Posterior vena cava (tissue), 2 donors: ENCODE data around the gene KDM4F. TPM values are rescaled to one million over a fixed set of nuclear protein-coding genes. Genes with fewer than 3 reads are reported as not detected.

Experiments
- DNase-seq: peaks from one replicate; pipeline ENCODE4 v3.0.0-alpha.2; 2020; ENCODE audit warnings: low spot score
- intact Hi-C, 2 donors: fragments of 100-400 bp; cut with DNase I; formaldehyde crosslinking; loops; one replicate each; pipeline versions ENCODE4 v1.14.1 to v1.14.2; 2022 to 2023
- total RNA-seq, 2 donors: library from RNA; stranded (reverse); fragmentation: NEBNext Ultra II Directional; extraction: Animal tissue kit (Norgen Biotek cat#: 25700); gene quantifications; one replicate each; pipeline ENCODE4 v1.2.1, GENCODE V29; 2021
- donor health status: DM: yes; HTN: yes; CAD: no.
- donor health status: DM: yes; HTN: yes; CAD: no.

Gene KDM4F
- total RNA-seq, 2 donors from 2014 or later = not detected

DNA sequence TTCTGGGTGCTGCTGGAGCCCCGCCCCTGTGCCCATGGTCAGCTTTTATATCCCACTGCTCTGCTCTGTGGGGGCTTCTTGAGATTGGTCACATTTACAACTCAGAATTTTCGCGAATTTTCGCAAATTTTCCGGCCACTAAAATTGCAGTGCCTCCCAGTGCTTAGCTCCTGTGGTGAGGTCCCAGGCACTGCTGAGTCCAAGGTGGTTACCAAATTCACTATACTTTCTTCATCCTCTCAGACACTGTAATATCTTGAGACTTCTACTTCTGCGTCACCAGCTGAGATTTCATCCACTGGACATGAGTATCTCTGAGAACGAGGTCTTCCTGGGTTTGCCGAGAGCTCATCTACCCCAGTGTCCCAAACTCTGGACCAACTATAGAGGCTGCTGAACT, 8.7 kb downstream of the KDM4F start:
- intact Hi-C loops = no loop called here
- DNase-seq = no peak

DNA sequence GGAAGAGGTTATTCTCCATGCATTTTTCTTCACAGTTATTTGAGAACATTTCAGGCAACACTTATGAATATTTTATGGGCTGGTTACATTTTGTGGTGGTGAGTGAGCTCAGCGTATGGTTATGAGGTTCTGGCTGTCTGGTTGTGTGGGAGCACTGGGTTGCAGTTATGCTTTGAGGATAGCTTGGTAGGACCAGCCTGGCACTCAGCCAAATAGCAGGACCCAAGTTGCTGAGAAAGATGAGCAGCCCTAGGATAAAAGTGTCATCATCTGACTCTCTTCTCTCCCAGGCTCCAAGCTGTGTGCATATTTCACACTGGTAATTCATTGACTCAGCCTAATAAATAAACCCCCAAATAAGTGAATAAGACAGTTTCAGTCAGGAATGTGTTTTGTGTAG, 9.4 kb downstream of the KDM4F start:
- no peak for DNase-seq
- intact Hi-C loops = no loop called here

DNA sequence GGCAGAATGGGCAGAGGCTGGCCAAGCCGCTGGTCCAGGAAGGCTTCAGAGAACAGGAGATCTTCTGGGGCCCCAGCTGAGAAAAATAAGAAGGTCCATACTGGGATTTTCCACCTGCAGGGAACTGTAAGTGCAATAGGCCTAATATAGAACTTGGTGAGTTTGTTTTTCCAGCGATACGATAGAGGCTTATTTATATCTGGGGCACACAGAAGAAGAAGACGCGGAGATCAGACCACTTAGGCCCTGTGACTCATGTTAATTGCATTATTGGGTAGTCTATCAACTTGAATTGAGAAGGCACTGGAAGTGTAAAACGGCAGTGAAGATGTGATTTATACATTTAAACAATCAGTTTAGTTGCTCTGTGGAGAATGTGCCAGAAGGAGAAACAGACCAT, 9.8 kb downstream of the KDM4F start:
- no peak for DNase-seq
- intact Hi-C loops = no loop called here

DNA sequence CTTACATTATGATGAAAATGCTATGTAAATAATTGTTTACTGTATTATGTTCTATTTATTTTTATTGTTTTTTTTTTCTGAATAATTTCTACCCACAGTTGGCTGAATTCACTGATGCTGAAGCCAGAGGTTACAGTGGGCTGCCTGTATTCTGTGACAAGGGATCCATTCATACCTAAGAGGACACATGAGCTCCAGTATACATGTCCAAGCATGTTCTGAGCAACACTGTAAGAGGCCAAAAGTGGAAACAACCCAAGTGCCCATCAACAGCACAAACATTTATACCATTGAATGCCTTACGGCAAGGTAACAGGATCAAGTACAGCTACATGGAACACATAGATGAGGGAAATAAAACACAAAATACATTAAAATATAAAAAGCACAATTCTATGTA, 16.1 kb downstream of the KDM4F start:
- intact Hi-C loops = no loop called here

DNA sequence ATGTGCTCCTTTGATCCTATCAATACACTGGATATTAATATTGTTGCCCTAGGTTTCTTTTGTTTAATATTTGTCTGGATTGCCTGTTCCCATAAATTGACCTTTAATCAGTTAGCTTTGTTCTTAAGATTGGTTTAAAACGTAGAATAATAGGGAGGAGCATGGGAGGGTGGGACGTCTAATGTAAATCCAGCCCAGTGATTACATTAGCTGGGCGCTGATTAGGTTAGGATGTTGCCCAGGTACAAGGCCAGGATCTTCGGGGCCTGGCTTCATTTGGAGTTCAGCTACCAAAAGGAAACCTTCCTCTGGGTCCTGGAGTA, 17.5 kb downstream of the KDM4F start, which contains the start of gene SRSF8:
Gene SRSF8, plus strand, starts transcription at position 204 of the 323 bp plus-strand sequence. CDS start 308 bp downstream, outside the sequence.
- intact Hi-C loops = no loop called here
- no peak for DNase-seq

More for the DNA sequence above, 16.1 kb downstream of the KDM4F start:
- DNase-seq = no peak

DNA sequence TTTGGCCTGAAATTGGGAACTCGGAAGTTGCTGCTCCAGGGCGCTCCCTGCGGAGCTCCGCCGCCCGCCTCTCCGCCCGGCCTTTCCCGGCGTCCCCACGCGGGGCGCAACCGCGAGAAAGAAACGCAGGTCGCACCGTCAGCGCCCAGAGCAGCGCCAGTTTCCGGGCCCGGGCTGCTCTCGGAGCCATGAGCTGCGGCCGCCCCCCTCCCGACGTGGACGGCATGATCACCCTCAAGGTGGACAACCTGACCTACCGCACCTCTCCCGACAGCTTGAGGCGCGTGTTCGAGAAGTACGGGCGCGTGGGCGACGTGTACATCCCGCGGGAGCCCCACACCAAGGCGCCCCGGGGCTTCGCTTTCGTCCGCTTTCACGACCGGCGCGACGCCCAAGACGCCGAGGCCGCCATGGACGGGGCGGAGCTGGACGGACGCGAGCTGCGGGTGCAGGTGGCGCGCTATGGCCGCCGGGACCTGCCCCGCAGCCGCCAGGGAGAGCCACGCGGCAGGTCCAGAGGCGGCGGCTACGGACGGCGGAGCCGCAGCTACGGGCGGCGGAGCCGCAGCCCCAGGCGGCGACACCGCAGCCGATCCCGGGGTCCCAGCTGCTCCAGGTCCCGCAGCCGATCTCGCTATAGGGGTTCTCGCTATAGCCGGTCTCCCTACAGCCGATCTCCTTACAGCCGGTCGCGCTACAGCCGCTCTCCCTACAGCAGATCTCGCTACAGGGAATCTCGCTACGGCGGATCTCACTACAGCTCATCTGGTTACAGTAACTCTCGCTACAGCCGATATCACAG, 18.0 kb downstream of the KDM4F start:
- peak; percentile 96 for DNase-seq
- intact Hi-C loops = no loop called here

DNA sequence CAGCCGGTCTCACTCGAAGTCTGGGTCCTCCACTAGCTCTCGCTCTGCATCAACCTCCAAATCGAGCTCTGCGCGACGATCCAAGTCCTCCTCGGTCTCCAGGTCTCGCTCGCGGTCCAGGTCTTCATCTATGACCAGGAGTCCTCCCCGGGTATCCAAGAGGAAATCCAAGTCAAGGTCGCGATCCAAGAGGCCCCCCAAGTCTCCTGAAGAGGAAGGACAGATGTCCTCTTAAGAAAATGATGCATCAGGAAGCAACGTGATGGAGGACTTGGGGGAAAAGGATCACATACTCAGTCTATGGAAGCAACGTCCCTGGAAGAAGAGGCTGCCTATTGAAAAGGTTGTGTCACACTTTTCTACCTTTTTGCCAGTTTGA, 18.6 kb downstream of the KDM4F start:
- intact Hi-C loops = no loop called here
- peak; percentile 82 for DNase-seq

DNA sequence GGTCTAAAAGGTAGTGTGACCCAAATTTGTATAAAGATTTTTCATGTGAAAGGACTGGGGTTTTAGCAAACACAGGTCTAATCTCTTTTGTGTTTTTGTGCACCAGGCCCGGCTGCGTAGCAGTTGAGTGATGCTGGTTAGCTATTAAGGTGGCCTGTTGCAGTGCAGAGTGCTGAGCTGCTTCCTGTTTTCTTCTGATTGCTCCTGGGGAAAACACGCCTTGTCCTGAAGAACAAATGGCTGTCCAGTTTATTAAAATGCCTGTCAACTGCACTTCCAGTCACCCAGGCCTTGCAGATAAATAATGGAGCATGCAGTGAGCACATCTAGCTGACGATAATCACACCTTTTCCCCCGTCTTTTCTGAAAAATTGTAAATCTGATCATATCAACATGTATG, 19.3 kb downstream of the KDM4F start:
- peak; percentile 88 for DNase-seq
- intact Hi-C loops = no loop called here

DNA sequence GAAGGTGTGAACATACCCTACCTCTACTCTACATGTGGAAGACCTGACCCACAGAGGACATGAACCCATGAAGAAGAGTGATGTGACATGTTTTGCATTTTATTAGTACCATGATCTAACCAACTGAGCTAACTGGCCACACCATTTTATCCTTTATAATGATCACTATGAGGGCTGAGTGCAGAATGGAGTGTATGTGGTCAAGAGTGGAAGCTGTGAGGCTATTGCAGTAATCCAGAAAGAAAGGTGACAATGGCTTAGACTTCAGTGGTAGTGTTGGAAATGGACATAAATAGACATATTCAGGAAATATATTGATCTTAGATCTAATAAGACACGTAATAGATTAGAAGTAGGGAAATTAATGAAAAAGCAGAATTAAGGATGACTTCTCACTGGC, 21.2 kb downstream of the KDM4F start:
- intact Hi-C loops = loop anchor here in 1 of 2 donors (5.0 to 10.0 kb wide), 2 partner anchors 77 to 684 kb away; no protein-coding TSS in a partner anchor
- DNase-seq = no peak

DNA sequence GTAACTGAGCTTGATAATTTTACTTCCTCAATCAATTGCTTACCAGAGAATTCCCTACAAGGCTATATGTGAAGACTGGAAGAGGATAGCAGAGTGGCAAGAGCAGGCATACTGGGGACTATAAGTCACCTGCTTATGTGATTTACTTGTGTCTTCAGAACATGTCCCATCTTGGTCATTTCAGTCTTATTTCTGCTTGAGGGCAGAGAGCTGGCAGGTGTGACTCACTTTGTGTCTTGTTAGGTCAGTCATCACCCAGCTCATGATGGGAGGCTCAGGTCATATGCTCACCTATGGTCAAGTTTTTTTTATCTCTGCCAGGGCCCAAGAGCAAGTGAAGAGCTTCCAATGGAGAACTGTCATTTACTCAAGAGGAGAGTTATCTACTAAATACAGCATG, 23.7 kb downstream of the KDM4F start:
- intact Hi-C loops = loop anchor here in 1 of 2 donors (5.0 to 10.0 kb wide), 2 partner anchors 74 to 682 kb away; no protein-coding TSS in a partner anchor
- DNase-seq = no peak

DNA sequence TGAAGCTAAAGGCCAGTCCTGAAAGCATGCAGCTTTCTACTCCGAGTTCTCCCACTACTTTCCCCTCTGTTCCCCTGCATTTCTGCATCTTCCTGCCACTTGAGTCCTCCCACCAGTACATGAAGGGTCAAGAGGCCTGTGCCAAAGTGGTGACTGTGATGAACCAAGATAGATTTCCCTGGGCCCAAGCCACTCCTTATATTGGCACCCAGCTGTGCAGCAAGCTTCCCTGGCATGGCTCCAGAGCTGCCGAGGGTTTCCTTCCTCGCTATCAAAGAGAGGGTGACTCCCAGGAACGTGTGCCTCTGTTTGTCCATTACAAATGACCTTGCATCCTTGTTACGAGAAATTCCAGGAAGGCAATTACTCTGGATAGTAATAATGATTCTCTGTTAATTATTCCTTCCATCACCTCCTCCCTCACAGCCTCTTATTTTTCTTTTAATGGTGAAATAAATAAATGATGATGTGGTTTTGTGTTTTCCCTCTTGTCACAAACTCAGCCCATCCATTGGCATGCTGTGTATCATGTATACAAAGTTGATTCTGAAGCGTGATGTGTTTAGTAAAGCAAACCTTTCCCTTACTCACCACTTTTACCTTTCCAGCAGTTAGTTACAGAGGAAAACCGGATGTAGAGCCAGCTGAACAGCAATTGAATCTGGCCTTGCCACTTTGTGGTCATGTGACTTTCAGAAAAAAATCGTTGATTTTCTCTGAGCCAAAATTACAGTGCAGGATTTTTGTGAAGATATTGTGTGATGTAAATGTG, 25.8 kb downstream of the KDM4F start:
- intact Hi-C loops = loop anchor here in 1 of 2 donors (5.0 to 10.0 kb wide), 2 partner anchors 72 to 680 kb away; no protein-coding TSS in a partner anchor
- no peak for DNase-seq

DNA sequence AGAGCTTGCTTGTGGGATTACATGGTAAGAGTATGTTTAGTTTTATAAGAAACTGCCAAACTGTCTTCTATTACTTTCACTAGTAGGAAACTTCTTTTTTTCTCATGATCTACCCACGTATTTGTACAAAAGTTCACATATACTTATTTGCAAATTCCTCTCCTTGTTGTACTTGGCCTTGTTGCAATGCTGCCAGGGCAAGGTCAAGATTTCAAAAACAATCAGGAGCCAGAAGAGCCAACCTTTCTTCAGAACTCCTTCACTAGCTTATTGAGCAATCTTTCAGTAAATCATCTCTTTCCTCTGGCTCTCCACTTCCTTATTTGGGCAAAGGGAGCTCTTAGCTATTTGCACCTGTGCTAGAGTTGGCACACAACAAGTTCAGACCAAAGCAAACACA, 27.2 kb downstream of the KDM4F start:
- intact Hi-C loops = loop anchor here in 1 of 2 donors (10.0 kb wide), 1 partner anchor 678 kb away; no protein-coding TSS in a partner anchor
- DNase-seq = no peak

DNA sequence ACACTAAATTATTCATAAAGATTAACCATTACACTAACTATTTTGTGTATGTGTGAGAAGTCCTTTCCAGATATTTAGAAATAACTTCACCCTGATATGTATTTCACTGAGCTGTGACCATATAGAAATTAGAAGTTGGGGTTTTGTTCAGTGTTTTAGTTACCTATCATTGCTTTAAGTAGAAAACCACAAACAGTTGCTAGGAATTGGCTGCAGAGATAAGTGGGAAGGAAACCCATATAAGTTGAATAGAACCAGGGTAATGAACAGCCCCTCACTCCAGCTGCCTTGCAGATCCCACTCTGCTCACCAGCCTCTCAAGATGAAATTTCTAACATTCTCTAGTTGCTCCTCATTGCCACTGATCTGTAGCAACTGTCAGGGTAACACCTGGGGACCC, 27.8 kb downstream of the KDM4F start:
- no peak for DNase-seq
- intact Hi-C loops = loop anchor here in 1 of 2 donors (10.0 kb wide), 1 partner anchor 678 kb away; no protein-coding TSS in a partner anchor

DNA sequence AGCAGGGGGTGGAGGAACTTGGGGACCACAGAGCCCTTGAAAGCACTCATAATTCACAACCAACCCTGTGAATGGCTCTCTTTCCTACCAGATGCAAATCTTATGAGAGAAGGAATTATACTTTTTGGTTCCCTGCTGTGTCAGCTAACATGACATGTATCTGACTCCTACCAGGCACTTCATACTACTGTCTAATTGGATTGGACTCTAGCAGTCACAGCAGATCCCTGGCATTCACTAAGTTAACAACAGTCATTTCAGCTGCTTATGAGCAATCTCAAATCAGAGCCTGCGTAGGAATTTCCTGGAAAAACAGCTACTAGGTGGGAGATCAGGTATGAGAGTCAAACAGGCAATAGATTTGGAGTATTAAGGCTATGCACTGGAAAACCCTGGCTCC, 29.3 kb downstream of the KDM4F start:
- no peak for DNase-seq
- intact Hi-C loops = loop anchor here in 1 of 2 donors (10.0 kb wide), 1 partner anchor 676 kb away; no protein-coding TSS in a partner anchor

DNA sequence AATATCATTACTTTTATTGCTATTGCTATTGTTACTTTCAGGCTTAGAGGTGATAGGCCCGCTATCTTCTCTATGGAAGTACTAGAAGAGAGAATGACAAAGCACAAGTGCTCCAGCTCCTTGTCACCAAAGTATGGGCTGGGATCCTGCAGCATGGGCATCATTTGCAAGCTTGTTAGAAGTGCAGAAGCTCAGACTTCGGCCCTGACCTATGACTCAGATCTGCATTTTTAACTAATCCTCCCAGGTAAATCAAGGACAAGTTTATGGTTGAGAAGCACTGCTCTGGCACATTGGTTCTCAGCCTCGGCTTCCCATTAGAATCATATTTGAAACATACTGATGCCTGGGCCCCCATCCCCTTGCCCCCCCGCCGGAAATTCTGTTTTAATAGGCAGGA, 31.8 kb downstream of the KDM4F start:
- intact Hi-C loops = loop anchor here in 1 of 2 donors (10.0 kb wide), 1 partner anchor 624 kb away; no protein-coding TSS in a partner anchor
- DNase-seq = no peak

DNA sequence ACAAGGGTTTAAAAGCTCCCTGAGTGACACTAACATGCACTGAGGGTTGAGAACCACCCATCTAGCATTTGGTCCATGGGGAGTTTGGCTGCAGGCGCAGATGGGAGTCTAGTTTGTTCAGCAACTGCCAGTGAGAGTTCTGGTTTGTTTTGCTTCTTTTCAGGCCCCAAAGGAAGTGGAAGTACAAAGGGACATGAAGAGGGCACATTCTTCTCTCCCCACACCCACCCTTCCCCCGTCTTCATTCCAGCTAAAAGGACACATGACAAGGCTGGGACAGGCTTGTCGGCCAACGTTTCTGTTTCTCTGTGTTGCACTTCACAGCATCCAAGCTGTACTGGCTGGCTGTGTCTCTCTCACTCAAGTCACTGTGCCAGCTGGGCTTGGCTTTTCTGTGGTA, 32.2 kb downstream of the KDM4F start:
- no peak for DNase-seq

DNA sequence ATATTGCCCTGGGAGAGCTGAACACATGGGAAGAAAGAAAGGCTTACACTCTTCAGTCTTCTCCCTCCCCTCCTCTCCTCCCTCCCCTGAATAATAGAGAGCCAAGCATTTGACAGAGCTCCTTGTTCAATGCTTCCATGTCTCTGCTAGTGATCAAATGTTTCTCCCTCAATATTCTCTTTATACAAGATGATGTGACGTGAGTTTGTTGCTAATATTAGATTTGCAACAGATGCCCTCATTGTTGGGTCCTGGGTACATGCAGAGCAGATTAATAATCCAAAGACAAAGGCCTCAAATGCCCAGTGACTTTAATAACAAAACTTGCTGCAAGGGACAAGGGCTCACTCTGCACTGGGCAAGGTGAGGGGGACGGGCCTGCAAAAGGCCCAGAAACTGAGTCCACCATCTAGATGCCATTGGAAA, 33.4 kb downstream of the KDM4F start:
- intact Hi-C loops = loop anchor here in 1 of 2 donors (10.0 kb wide), 1 partner anchor 622 kb away; no protein-coding TSS in a partner anchor

More for the DNA sequence above, 32.2 kb downstream of the KDM4F start:
- intact Hi-C loops = loop anchor here in 1 of 2 donors (10.0 kb wide), 1 partner anchor 623 kb away; no protein-coding TSS in a partner anchor

DNA sequence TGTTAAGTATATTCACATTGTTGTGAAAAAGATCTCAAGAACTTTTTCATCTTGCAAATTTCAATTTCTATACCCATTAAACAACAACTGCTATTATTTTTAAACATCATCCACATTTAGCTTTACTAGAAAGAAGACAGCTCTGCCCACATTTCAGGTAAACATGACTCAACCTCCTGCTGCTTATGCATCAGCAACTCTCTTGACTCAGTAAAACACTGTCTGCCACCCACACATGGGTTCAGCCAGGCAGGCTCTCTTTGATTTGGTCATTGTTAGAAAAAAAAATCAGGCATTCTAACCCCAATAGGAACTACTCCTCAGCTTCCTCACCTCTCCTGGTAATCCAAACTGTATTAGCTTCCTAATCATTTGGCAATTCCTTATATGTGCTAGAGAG, 35.3 kb downstream of the KDM4F start:
- intact Hi-C loops = loop anchor here in 1 of 2 donors (10.0 kb wide), 1 partner anchor 620 kb away; no protein-coding TSS in a partner anchor

More for the DNA sequence above, 33.4 kb downstream of the KDM4F start:
- DNase-seq = no peak

DNA sequence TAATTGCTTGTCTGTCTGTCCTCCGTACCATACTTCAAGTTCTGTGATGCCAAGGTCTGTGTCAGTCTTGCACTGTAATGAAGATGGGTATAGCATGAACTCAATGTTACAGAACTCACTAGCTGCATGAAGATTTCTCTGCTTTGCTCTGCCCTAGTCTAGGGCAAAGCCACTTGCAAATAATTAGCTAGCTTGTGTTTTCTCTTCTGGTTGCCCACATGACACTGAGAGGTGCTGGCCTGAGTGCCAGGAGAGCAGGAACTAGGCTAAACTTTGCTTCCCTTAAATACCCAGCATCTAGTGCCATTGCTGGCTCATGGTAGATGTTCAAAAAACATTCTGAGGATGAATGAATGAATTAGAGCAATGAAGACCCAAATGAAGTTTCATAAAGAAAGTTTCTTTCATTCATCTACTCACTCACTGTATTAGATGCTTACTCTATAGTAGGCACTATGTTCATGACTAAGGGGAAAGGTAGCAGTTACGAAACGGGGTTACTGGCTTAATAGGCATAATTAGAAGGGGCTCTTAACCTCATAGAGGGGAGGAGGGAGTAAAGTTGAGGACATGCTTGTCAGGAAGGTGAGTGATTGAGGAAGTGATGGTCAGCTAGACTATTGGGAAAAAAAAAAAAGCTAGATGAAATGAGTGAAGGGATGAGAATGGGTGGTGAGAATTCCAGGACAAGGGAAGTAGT, 36.0 kb downstream of the KDM4F start:
- DNase-seq = no peak
- intact Hi-C loops = loop anchor here in 1 of 2 donors (10.0 kb wide), 1 partner anchor 620 kb away; no protein-coding TSS in a partner anchor

More for the DNA sequence above, 35.3 kb downstream of the KDM4F start:
- no peak for DNase-seq
